ENCODE data around the gene CECR2.

DNA sequence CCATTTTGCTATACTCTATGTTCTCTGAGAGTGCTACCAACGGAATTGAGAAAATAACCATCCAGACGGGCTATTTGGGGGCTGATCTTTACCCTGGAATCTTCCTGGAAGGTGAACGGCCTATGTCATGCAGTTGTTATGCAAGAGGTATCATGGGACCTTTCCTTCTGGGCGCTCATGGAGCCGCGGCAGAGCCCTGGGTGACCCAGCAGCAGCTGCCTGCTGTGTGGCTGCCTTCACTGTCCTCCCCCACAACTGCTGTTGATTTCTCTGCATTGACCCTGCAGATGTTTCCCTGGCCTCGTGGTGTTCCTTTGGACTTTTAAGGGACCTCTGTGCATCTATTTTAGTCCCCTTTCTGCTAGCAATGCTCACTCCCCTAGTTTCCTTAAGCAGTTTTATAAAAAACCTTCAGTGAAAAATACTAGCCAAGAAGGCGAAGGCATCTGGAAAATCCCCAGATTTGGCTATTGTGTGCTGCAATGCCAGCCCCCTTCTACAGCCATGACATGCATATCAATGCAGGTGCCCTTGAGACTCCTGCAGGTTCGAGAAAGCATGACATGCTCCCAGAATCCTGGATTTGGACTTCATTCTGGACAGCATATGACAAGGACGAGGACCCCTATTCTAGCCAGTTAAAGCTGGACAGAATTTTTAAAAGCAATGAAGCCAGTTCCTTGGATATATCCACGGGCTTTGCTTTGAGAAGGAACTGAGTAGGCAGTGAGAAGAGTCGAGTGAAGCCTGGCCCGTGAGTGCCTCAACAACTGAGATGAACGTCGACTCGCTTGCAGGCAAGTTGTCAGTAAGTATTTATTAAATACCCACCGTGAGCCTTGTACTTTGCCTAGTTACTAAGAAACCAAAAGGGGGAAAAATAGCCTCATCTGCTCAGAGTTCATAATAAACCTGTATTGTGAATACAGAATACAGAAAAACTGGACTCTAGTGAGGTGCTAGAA, 193.9 kb downstream of the CECR2 start, which contains the start of gene SLC25A18:
- TF ChIP-seq, protein P1, sequence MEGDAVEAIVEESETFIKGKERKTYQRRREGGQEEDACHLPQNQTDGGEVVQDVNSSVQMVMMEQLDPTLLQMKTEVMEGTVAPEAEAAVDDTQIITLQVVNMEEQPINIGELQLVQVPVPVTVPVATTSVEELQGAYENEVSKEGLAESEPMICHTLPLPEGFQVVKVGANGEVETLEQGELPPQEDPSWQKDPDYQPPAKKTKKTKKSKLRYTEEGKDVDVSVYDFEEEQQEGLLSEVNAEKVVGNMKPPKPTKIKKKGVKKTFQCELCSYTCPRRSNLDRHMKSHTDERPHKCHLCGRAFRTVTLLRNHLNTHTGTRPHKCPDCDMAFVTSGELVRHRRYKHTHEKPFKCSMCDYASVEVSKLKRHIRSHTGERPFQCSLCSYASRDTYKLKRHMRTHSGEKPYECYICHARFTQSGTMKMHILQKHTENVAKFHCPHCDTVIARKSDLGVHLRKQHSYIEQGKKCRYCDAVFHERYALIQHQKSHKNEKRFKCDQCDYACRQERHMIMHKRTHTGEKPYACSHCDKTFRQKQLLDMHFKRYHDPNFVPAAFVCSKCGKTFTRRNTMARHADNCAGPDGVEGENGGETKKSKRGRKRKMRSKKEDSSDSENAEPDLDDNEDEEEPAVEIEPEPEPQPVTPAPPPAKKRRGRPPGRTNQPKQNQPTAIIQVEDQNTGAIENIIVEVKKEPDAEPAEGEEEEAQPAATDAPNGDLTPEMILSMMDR (IDR thresholded peaks at IDR 0.05) = peak in 1 of 3 experiments; percentile 14
- TF ChIP-seq POLR2A (IDR thresholded peaks at IDR 0.05; ENCODE audit: low read depth) (no peak), EP300 (IDR thresholded peaks at IDR 0.05) (no peak)
